Measurements from ENCODE around the gene SLCO3A1. TPM values are rescaled to one million over a fixed set of nuclear protein-coding genes. Genes with fewer than 3 reads are reported as not detected.

SLCO3A1 gene
- total RNA-seq, 2 experiments from 2014 or later: 8.5 to 40.0 TPM

GRCh38 chr15:91985297-91985696 is 131.8 kb downstream of the SLCO3A1 start:
- Histone ChIP-seq H3K79me2 (ENCODE audit: insufficient read depth, low read depth, low read length) (no peaks in the 10 kb centered on the region), H3K4me3 (ENCODE audit: low read depth, low read length, poor library complexity, severe bottlenecking) (no peak overlapping the region), H3K27ac (ENCODE audit: low read depth, low read length, poor library complexity, severe bottlenecking) (no peak overlapping the region), H3K36me3 (ENCODE audit: insufficient read depth, low read length) (no peaks in the 10 kb centered on the region), H3K4me1 (ENCODE audit: insufficient read depth, low read length, poor library complexity, severe bottlenecking) (no peaks in the 10 kb centered on the region), H3K9me3 (ENCODE audit: low read length) (no peaks in the 10 kb centered on the region), H3K4me2 (ENCODE audit: low read length) (no peak overlapping the region), H2AFZ (ENCODE audit: low read length) (no peak overlapping the region), H4K20me1 (ENCODE audit: insufficient read depth, low read length) (no peaks in the 10 kb centered on the region), H3K9me2 (ENCODE audit: insufficient read depth, low read length) (no peaks in the 10 kb centered on the region)
- intact Hi-C loops (cut with micrococcal nuclease; ENCODE audit: unreplicated experiment): no loop called here
- TF ChIP-seq EZH2phosphoT487 (IDR thresholded peaks at IDR 0.05; ENCODE audit: borderline replicate concordance, low read depth, low read length): no peak
- TF ChIP-seq CTCF (conservative IDR thresholded peaks at IDR 0.05; ENCODE audit: low read length): no peak
- ChIA-PET CTCF (ENCODE audit: unreplicated experiment) (no interaction called here), POLR2A (interaction anchor here (1.5 kb wide), 1 partner anchor 21 kb away, joined by 6 read pairs; no protein-coding TSS in a partner anchor)
- no TSS peak for BruUV-seq (replicated peaks)
- DNase-seq (ENCODE audit: low spot score): no peak

- no peaks in the 10 kb centered on the region for H3K9me3 ChIP-seq (ENCODE audit: low read length)
- H3K4me2 ChIP-seq (ENCODE audit: low read length): no peak overlapping the region
- POLR2A ChIA-PET: no interaction called here
- no peak overlapping the region for H2AFZ ChIP-seq (ENCODE audit: low read length)
- CTCF ChIA-PET (ENCODE audit: unreplicated experiment): no interaction called here
- H4K20me1 ChIP-seq (ENCODE audit: insufficient read depth, low read length): no peaks in the 10 kb centered on the region
- H3K36me3 ChIP-seq (ENCODE audit: insufficient read depth, low read length): no peaks in the 10 kb centered on the region
- no peak for DNase-seq (ENCODE audit: low spot score)
- no TSS peak for BruUV-seq (replicated peaks)
- H3K4me3 ChIP-seq (ENCODE audit: low read depth, low read length, poor library complexity, severe bottlenecking): no peak overlapping the region
- TF ChIP-seq EZH2phosphoT487 (IDR thresholded peaks at IDR 0.05; ENCODE audit: borderline replicate concordance, low read depth, low read length) (no peak), CTCF (conservative IDR thresholded peaks at IDR 0.05; ENCODE audit: low read length) (no peak)
- no peaks in the 10 kb centered on the region for H3K9me2 ChIP-seq (ENCODE audit: insufficient read depth, low read length)
- no peak overlapping the region for H3K27ac ChIP-seq (ENCODE audit: low read depth, low read length, poor library complexity, severe bottlenecking)
- peaks cover 3% of the 10 kb centered on the region for H3K4me1 ChIP-seq (ENCODE audit: insufficient read depth, low read length, poor library complexity, severe bottlenecking)
- no peaks in the 10 kb centered on the region for H3K79me2 ChIP-seq (ENCODE audit: insufficient read depth, low read depth, low read length)
- intact Hi-C loops (cut with micrococcal nuclease; ENCODE audit: unreplicated experiment): no loop called here
Measured at GRCh38 chr15:91988071-91988470, 134.6 kb downstream of the SLCO3A1 start.

- H3K27ac ChIP-seq (ENCODE audit: low read depth, low read length, poor library complexity, severe bottlenecking): no peak overlapping the region
- no TSS peak for BruUV-seq (replicated peaks)
- no peak overlapping the region for H2AFZ ChIP-seq (ENCODE audit: low read length)
- TF ChIP-seq CTCF (conservative IDR thresholded peaks at IDR 0.05; ENCODE audit: low read length): no peak
- ChIA-PET CTCF (ENCODE audit: unreplicated experiment) (no interaction called here), POLR2A (no interaction called here)
- H3K9me2 ChIP-seq (ENCODE audit: insufficient read depth, low read length): no peaks in the 10 kb centered on the region
- intact Hi-C loops (cut with micrococcal nuclease; ENCODE audit: unreplicated experiment): no loop called here
- no peaks in the 10 kb centered on the region for H3K79me2 ChIP-seq (ENCODE audit: insufficient read depth, low read depth, low read length)
- H3K4me1 ChIP-seq (ENCODE audit: insufficient read depth, low read length, poor library complexity, severe bottlenecking): peaks cover 5% of the 10 kb centered on the region
- no peak overlapping the region for H3K4me3 ChIP-seq (ENCODE audit: low read depth, low read length, poor library complexity, severe bottlenecking)
- DNase-seq (ENCODE audit: low spot score): no peak
- H3K36me3 ChIP-seq (ENCODE audit: insufficient read depth, low read length): no peaks in the 10 kb centered on the region
- no peaks in the 10 kb centered on the region for H4K20me1 ChIP-seq (ENCODE audit: insufficient read depth, low read length)
- H3K9me3 ChIP-seq (ENCODE audit: low read length): no peaks in the 10 kb centered on the region
- H3K4me2 ChIP-seq (ENCODE audit: low read length): no peak overlapping the region
Measured at GRCh38 chr15:91988655-91989054, 135.1 kb downstream of the SLCO3A1 start.
